HG02840 (cell line): ENCODE results near the gene HPDL.
"Not testable (repeated sequence)": the region's sequence is repeated elsewhere in the genome, so short reads cannot be mapped to it uniquely, and the experiment has no call there.

Experiments
- ATAC-seq: cut with Tn5 transposase; IDR thresholded peaks from one replicate; pipeline ENCODE4 v1.9.1; 2021; ENCODE audit warnings: mild to moderate bottlenecking, moderate library complexity, moderate number of reproducible peaks; ENCODE audit not compliant: unreplicated experiment, low FRiP score

HPDL gene

DNA sequence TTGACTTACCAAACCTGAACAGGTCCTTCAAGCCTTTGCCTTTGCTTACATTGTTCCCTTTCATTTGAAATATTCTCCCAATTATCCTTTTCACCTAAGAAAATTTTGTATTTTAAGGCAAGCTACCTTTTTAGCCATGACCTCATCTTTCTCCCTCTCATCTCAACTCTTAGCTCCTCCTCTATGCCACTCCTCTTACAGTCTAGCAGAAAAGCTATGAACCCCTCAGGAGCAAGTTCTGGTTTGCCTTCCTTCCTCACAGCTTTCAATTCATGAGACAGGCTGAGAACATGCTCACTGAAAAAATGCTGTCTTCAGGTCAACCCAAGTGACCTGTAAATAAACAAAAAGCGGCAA, 21.9 kb downstream of the HPDL start:
- no peak for ATAC-seq

DNA sequence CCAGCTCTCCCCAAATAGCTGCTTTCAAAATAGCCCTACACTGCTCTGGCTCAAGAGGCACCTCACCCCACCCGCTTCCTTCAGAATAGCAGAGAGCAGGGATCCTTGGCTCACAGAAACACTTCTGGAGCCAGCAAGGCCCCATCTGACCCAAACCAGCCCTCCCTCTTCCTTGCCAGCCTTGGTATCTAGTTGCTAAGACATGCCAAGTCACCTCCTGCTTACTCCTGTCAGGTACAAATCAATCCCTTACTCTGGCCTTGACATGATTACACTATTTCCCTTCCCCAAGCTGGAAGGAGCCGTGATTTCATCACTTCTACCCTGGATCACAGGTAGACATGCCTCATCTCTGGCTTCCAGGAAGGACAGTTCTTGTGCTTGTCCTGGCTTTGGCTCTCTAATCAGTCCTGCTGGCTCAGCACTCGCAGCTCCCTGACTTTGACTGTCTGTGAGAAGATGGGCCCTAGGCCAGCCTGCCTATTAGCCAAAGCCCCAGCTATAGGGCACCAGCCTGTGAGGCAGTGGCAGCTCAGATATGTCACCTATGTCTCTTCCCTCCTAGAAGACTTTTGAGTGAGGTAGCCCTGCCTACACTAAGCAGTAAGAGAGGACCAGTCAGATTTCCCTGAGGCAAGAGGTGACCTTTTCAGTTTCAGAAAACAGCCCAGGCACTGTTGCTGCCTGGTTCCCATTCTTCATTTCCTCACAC, 22.4 kb downstream of the HPDL start:
- ATAC-seq, result no peak

DNA sequence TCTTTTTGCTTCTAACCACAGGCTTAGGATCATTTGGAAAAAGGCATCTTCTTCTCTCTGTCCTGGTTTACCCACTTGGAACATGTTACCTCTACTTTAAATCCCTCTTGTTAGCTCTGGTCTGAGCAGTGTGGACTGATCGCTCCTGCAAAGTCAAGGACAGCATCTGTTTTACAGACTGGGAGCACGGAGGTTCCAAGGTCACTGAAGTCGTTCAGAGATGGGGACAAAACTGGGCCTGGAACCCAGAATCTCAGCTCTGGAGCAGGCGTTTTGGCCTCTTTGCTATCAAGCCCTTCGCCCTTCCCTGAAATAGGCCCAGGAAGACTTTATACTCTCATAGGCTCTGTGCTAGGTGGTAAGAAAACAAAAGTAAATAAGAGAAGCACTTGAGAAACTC, 24.8 kb downstream of the HPDL start:
- ATAC-seq, result no peak

DNA sequence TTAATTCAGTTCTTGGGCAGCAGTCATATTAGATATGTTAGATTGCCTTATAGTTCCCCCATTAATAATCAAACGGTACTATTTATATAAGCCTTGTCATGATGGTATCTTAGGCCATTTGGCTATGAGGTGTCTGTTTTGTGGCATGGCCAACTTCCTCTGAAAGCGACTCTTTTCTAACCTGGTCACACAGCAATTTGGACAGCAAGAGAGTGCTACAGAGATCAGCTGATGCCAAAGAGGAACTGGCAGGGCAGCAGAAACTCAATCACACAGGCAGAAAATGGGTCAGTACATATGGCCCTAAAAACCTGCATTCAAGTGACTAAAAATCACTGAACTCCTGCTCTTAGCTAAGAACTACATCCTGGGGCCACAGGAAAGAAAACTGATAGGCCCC, 27.0 kb downstream of the HPDL start:
- ATAC-seq, result no peak

DNA sequence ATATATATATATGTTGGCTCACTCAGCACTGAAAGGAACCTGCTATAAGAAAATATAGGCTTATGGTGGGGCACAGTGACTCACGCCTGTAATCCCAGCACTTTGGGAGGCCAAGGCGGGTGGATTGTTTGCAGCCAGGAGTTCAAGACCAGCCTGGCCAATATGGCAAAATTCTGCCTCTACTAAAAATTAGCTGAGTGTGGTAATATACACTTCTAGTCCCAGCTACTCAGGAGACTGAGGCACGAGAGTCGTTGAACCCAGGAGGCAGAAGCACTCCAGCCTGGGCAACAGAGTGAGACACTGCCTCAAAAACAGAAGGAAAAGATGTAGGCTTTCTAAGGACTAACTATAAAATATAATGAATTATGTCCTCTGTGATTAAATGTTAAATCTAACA, 28.1 kb downstream of the HPDL start:
- no peak for ATAC-seq

DNA sequence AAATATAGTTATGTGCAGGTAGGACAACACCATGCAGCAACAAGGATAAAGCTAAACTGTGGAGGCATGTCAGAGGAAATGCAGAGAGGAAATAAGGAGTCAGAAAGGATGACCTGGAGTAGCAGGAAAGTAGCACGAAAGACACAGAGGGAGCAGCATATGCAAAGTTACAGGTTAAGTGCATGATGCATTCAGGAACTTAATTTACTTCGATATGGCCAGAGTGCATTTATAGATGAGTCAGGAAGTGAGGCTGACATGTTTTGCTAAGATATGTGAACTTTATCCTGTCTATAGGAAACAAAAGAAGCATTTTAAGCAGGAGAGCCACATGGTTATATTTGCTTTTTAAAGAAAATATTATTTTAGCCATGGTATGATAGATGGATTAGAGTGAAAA, 29.0 kb downstream of the HPDL start:
- no peak for ATAC-seq

DNA sequence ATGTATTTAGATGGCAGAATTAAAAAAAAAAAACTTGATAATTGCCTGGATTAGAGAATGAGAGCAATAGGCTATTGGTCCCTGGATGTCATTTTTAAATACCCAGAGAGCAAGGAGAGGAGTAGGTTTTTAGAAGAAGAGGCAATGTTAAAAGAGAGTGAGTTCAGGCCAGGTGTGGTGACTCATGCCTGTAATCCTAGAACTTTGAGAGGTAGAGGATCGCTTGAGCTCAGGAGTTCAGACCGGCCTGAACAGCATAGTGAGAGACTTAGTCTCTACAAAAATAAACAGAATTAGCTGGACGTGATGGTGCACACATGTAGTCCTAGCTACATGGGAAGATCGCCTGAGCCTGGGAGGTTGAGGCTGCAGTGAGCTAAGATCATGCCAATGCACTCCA, 29.5 kb downstream of the HPDL start:
- no peak for ATAC-seq

DNA sequence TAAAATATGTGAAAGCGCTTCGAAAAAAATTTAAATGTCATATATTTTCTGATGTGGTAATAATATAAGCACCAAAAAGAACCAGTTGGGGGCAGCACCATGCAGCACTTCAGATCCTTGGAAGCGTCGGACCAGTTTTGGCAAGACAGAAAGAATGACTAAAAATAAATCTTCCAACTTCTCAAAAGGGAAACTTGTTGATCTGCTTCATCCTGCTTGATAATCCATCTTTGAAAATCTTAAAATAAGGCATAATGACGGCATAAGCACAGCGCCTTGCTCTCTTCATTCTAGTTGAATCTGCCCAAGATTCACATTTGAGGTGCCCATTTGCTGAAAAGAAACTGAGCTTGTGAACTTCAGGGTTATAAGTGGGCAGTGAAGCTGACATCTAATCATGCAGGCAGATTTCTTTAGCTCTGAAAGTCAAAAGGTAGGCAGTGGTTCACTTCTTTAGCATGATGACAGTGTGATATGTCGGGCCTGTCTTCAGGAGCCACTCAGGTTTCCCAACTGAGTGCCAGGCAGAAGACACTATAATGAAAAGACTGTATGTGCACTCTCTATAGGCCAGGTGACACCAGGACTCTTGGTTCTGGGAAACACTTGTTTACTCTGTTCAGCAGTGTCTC, 33.3 kb downstream of the HPDL start:
- no peak for ATAC-seq

DNA sequence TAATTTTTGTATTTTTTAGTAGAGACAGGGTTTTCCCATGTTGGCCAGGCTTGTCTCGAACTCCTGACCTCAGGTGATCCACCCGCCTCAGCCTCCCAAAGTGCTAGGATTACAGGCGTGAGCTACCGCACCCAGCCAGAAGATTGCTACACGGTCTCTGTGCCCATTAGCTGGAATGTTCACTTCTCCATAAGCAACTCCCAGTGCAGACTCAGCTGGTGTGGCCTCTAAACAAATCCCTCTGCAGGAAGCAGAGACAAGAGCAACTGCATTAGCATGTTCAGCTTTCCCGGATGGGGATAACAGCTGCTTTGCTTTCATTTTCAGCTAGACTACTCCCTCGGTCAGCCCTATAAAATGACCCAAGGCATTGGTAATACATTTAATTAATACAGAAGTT, 34.3 kb downstream of the HPDL start:
- ATAC-seq, result not testable (repeated sequence)

DNA sequence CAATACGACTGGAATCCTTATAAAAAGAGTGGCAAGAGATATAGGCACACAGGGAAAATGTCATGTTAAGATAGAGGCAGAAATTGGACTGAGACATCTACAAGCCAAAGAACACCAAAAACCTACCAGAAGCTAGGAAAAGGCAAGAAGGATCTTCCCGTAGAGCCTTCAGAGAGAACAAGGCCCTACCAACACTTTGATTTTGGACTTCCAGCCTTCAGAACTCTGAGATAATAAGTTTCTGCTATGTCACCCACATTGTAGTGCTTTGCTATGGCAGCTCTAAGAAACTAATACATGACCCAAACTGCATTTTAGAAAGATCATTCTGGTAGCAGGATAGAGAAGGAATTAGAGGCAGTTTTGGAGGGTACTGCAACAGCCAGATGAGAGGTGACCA, 37.6 kb downstream of the HPDL start:
- no peak for ATAC-seq

DNA sequence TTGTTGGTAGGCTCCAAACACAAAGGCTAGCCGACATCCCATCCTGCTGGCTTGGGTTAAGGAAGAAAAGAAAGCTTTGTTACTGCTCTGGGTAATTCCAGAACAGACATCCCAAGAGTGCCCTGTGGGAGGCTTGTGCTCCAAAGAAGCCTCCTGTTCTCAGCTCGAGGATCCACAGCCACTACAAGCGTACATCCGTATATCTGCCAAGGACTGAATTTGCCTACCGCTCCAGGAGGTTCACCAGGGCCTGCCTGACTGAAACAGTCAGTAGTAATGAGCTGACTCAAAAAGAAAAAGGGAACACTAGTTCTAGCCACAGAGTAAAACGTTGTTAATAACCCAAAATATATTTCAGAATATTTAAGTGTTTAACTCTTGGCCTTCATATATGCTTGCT, 38.4 kb downstream of the HPDL start:
- peak; percentile 69 for ATAC-seq

DNA sequence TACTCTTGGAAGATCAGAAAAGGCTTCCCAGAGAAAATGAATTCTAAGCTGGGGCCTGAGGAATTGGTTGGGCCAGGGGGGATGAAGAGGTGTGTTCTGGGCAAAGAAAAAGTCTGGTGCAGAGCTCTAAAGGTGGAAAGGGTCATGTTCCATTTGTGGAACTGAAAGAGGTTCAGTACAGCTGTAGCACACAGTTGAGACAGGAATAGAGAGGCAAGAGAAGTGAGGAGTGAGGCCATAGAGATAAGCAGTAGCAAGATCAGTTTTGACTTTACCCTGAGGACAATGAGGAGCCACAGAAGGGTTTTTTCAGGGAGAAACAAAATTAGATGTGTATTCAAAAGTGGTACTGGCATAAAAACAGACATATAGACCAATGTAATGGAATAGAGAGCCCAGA, 43.9 kb downstream of the HPDL start:
- no peak for ATAC-seq

DNA sequence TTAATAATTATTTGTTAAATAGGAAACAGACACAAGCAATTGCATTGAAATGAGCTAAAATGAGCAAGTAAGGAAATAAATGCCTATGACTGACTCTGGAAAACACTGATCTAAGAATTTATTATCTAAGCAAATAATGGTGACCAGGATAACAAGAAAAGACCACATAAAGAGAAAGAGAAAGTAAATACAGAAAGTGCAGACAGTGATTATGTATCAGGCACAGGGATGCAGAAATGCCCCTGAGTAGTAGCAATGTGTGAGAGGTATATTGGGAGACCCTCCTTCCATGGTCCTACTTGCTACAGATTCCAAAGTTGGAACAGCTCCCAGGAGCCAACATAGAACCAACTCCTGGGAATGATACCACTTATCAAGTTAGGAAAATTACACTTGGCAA, 46.9 kb downstream of the HPDL start:
- ATAC-seq, result no peak

DNA sequence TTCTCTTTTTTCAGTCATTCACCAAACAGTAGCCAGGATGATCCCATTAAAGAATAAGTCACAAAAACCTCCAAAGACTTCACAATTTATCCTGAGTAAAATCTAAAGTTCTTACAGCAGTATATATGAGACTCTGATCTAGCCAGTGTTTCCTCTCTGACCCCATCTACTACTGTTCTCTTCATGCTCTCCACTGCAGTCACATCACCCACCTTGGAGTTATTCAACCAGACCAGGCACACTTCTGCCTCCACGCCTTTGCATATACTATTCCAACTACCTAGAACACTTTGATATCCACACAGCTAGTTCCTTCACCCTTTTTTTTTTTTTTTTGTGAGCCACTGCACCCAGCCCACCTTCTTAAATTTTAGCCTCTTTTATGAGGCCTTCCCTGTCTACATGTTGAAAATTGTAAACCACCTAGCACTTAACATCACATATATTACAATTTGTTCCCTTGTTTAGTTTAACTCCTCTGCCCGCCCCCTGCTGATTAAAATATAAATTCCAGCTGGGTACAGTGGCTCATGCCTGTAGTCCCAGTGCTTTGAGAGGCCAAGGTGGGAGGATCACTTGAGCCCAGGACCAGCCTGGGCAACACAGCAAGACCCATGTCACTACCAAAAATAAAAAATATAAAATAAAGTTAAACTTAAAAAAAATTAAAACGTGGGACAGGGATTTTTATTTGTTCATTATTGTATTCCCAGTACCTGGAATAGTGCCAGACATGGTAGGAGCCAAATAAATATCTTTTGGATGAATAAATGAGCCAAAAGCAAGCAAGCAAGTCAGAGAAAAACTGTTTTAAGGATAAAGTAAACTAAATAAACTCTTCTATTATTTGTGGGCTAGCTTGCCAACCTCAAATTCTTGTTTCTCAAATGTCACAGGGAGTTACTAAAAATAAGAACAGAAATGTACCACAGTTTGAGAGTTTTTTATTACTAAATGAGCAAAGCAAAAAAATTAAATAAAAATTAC, 48.7 kb downstream of the HPDL start:
- ATAC-seq, result no peak

DNA sequence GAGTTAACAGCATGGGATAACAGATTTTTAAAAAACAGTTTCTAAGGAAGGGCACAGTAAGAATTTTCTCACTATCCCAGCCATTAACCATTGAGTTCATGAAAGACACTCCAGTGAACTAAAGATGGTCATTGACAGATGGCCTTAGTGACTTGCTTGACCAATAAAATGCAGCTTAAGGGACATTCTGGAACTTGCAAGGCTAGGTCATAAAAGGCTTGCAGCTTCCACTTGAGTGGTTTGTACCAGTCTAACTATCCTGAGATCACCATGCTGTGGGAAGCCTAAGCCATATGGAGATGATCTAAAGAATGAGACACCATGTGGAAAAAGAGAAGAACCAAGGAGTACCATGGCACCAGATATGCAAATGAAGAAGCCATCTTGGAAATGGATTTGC, 51.5 kb downstream of the HPDL start:
- no peak for ATAC-seq
